HG02970 (cell line): ENCODE measurements around the gene ZC2HC1C.

Experiments used
- ATAC-seq: cut with Tn5 transposase; IDR thresholded peaks from one replicate; pipeline ENCODE4 v1.9.1; 2021; ENCODE audit warnings: mild to moderate bottlenecking, moderate library complexity, moderate number of reproducible peaks; ENCODE audit not compliant: unreplicated experiment, low FRiP score

The ZC2HC1C gene

DNA sequence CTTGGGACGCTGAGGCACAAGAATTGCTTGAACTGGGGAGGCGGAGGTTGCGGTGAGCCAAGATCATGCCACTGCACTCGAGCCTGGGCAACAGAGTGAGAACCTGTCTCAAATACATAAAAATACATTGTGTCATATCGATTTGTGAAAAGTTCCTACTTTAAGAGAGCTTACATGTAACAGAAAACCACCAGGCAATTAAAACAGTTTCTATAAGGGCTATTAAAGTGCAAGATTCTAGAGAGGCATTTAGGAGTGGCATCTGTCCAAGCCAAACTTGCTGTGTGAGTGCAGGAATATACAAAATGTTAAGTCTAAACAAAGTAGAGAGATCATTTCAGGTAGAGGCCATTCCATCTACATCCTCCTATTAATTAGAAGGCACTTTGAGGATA is 59.2 kb downstream of the ZC2HC1C start:
- no peak for ATAC-seq
